H1 (cell line): ENCODE measurements around the gene SLC12A4. TPM values are rescaled to one million over a fixed set of nuclear protein-coding genes. Genes with fewer than 3 reads are reported as not detected.

Experiments
- CTCF ChIA-PET: fragments of 300-600 bp; sonication (Branson Sonifier 250); formaldehyde crosslinking; loops from one replicate; lab custom pipeline; 2021; ENCODE audit not compliant: partially characterized antibody; lab: Charles Lee
- POLR2A ChIA-PET: fragments of 300-600 bp; sonication (Branson Sonifier 250); formaldehyde crosslinking; loops from one replicate; lab custom pipeline; 2021; ENCODE audit warnings: inconsistent platforms; ENCODE audit not compliant: partially characterized antibody; lab: Charles Lee
- DNase-seq, 2 experiments: peaks; one replicate each; pipeline versions ENCODE4 v3.0.0 to v3.0.0-alpha.2; 2010 to 2022; ENCODE audit warnings: low spot score in 2 of 2, low read depth in 1 of 2, mixed read lengths in 1 of 2
- FAIRE-seq: peaks from 2 replicates; lab custom pipeline; 2011; peaks lifted over from hg19 to GRCh38; lab: Jason Lieb, UNC
- H2AFZ ChIP-seq: 2 replicates; pipeline ENCODE4 v1.8.1; 2012; ENCODE audit warnings: low read length, inconsistent platforms
- H2AK5ac ChIP-seq: 2 replicates; pipeline ENCODE4 v1.6.1; 2013; ENCODE audit warnings: low read depth, low read length
- H2BK120ac ChIP-seq: replicated peaks from 2 replicates; pipeline ENCODE3; 2013; ENCODE audit warnings: low read depth, low read length, inconsistent platforms
- H2BK12ac ChIP-seq: 2 replicates; pipeline ENCODE4 v1.6.1; 2013; ENCODE audit warnings: low read depth, low read length
- H2BK15ac ChIP-seq: 2 replicates; pipeline ENCODE4 v1.6.1; 2013; ENCODE audit warnings: low read length
- H2BK20ac ChIP-seq: 2 replicates; pipeline ENCODE4 v1.6.1; 2013; ENCODE audit warnings: low read length
- H2BK5ac ChIP-seq: 2 replicates; pipeline ENCODE4 v1.6.1; 2013; ENCODE audit warnings: low read depth, low read length
- H3K14ac ChIP-seq: 2 replicates; pipeline ENCODE4 v1.6.1; 2013; ENCODE audit warnings: inconsistent platforms; ENCODE audit not compliant: insufficient read length
- H3K18ac ChIP-seq: 2 replicates; pipeline ENCODE4 v1.6.1; 2013; ENCODE audit warnings: low read length; ENCODE audit errors: extremely low read depth
- H3K23ac ChIP-seq: 2 replicates; pipeline ENCODE4 v1.6.1; 2013; ENCODE audit warnings: inconsistent platforms; ENCODE audit not compliant: insufficient read length
- H3K23me2 ChIP-seq: 2 replicates; pipeline ENCODE4 v1.6.1; 2013; ENCODE audit warnings: low read depth, low read length
- H3K27ac ChIP-seq: 2 replicates; pipeline ENCODE4 v1.6.1; 2011; ENCODE audit warnings: low read depth, low read length, inconsistent platforms
- H3K27me3 ChIP-seq, 4 experiments: replicated peaks in 1 of 4; 1 replicate in 1 of 4; 2 replicates in 3 of 4; pipeline versions ENCODE4 v1.6.1 to v1.8.1; 2011 to 2013; ENCODE audit warnings: low read length in 3 of 4, mild to moderate bottlenecking in 3 of 4, inconsistent platforms in 2 of 4, mixed read lengths in 2 of 4, moderate library complexity in 1 of 4; ENCODE audit not compliant: control insufficient read depth in 3 of 4, insufficient read depth in 3 of 4; ENCODE audit errors: extremely low read depth in 1 of 4
- H3K36me3 ChIP-seq, 4 experiments: 2 replicates each; pipeline versions ENCODE4 v1.6.1 to v1.8.1; 2011 to 2013; ENCODE audit warnings: mild to moderate bottlenecking in 4 of 4, low read length in 3 of 4, moderate library complexity in 2 of 4, control low read depth in 1 of 4, inconsistent platforms in 1 of 4; ENCODE audit not compliant: insufficient read depth in 4 of 4, control insufficient read depth in 2 of 4
- H3K4ac ChIP-seq: replicated peaks from 2 replicates; pipeline ENCODE3; 2013; ENCODE audit warnings: low read length, low read depth, mixed read lengths, inconsistent platforms; ENCODE audit not compliant: insufficient read length
- H3K4me1 ChIP-seq, 4 experiments: replicated peaks in 1 of 4; 1 replicate in 1 of 4; 2 replicates in 3 of 4; pipeline versions ENCODE4 v1.6.1 to v1.8.1; 2011 to 2013; ENCODE audit warnings: low read length in 3 of 4, inconsistent platforms in 2 of 4, mixed read lengths in 1 of 4; ENCODE audit not compliant: insufficient read depth in 4 of 4, control insufficient read depth in 3 of 4
- H3K4me2 ChIP-seq, 2 experiments: 2 replicates each; pipeline versions ENCODE4 v1.6.1 to v1.8.1; 2011 to 2013; ENCODE audit warnings: low read depth in 2 of 2, low read length in 2 of 2, control low read depth in 1 of 2, inconsistent platforms in 1 of 2, mild to moderate bottlenecking in 1 of 2; ENCODE audit not compliant: insufficient read depth in 1 of 2
- H3K4me3 ChIP-seq, 4 experiments: fragments of 200-600, 300-600 bp in 1 of 4; sonication (generic), shearing (Covaris generic), sonication (Bioruptor Twin) in 1 of 4; 2 replicates each; pipeline versions ENCODE4 v1.5.1 to v1.8.1; 2011 to 2016; ENCODE audit warnings: low read length in 4 of 4, low read depth in 3 of 4, control low read depth in 2 of 4, inconsistent platforms in 2 of 4, mild to moderate bottlenecking in 2 of 4, mixed read lengths in 1 of 4, moderate library complexity in 1 of 4; ENCODE audit not compliant: insufficient read depth in 2 of 4; ENCODE audit errors: extremely low read depth in 1 of 4
- H3K56ac ChIP-seq: replicated peaks from 2 replicates; pipeline ENCODE3; 2013; ENCODE audit warnings: low read depth, mild to moderate bottlenecking, mixed read lengths, low read length, inconsistent platforms; ENCODE audit not compliant: insufficient read length
- H3K79me1 ChIP-seq: 2 replicates; pipeline ENCODE4 v1.6.1; 2013; ENCODE audit warnings: low read depth, low read length, control low read depth
- H3K79me2 ChIP-seq, 2 experiments: 2 replicates each; pipeline versions ENCODE4 v1.6.1 to v1.8.1; 2012 to 2013; ENCODE audit warnings: low read length in 2 of 2, mild to moderate bottlenecking in 2 of 2, inconsistent platforms in 1 of 2; ENCODE audit not compliant: insufficient read depth in 2 of 2, control insufficient read depth in 1 of 2
- H3K9ac ChIP-seq, 4 experiments: replicated peaks in 1 of 4; 1 replicate in 1 of 4; 2 replicates in 3 of 4; pipeline versions ENCODE4 v1.6.1 to v1.8.1; 2011 to 2013; ENCODE audit warnings: low read depth in 3 of 4, low read length in 3 of 4, control low read depth in 2 of 4, mild to moderate bottlenecking in 2 of 4, moderate library complexity in 2 of 4, inconsistent platforms in 1 of 4; ENCODE audit errors: extremely low read depth in 1 of 4
- H3K9me3 ChIP-seq, 2 experiments: 2 replicates each; pipeline versions ENCODE4 v1.6.1 to v1.8.1; 2012 to 2013; ENCODE audit warnings: mild to moderate bottlenecking in 2 of 2, moderate library complexity in 2 of 2, control low read depth in 1 of 2, inconsistent platforms in 1 of 2, low read depth in 1 of 2, low read length in 1 of 2, mixed read lengths in 1 of 2; ENCODE audit not compliant: insufficient read depth in 2 of 2
- H4K20me1 ChIP-seq, 2 experiments: replicated peaks in 1 of 2; 2 replicates each; pipeline versions ENCODE3 to v1.8.1; 2011 to 2013; ENCODE audit warnings: inconsistent platforms in 2 of 2, low read length in 2 of 2, mild to moderate bottlenecking in 1 of 2; ENCODE audit not compliant: insufficient read depth in 2 of 2, control insufficient read depth in 1 of 2
- H4K5ac ChIP-seq: 2 replicates; pipeline ENCODE4 v1.6.1; 2013; ENCODE audit warnings: low read length, low read depth, mixed read lengths, inconsistent platforms; ENCODE audit not compliant: insufficient read length
- H4K8ac ChIP-seq: 2 replicates; pipeline ENCODE4 v1.8.0; 2013; ENCODE audit warnings: mild to moderate bottlenecking, moderate library complexity, low read length, inconsistent platforms; ENCODE audit not compliant: insufficient read depth; ENCODE audit errors: extremely low read depth
- H4K91ac ChIP-seq: replicated peaks from 2 replicates; pipeline ENCODE3; 2013; ENCODE audit warnings: low read length, mixed read lengths, inconsistent platforms; ENCODE audit not compliant: insufficient read length
- GABPA ChIP-seq: IDR thresholded peaks from 2 replicates; pipeline ENCODE4 v1.6.1; 2011; ENCODE audit warnings: mild to moderate bottlenecking, low read length, moderate library complexity, borderline replicate concordance; ENCODE audit not compliant: insufficient read depth
- RAD21 ChIP-seq, 2 experiments: IDR thresholded peaks in 1 of 2; conservative IDR thresholded peaks in 1 of 2; 2 replicates each; pipeline ENCODE4 v1.6.1; 2011; ENCODE audit warnings: low read depth in 2 of 2, low read length in 2 of 2, improper control_type of control experiment in 1 of 2, inconsistent platforms in 1 of 2, mild to moderate bottlenecking in 1 of 2, moderate library complexity in 1 of 2
- SIN3A ChIP-seq, 2 experiments: IDR thresholded peaks in 1 of 2; conservative IDR thresholded peaks in 1 of 2; 2 replicates each; pipeline ENCODE4 v1.6.1; 2011 to 2012; ENCODE audit warnings: low read length in 2 of 2, improper control_type of control experiment in 1 of 2, low read depth in 1 of 2, mild to moderate bottlenecking in 1 of 2
- WGBS, 2 experiments: shearing (Covaris generic) in 1 of 2; methylation state at CpG; one replicate each; pipeline versions ENCODE4 v1.1.6 to v1.1.7; 2013 to 2015; ENCODE audit warnings: low lambda C conversion rate in 2 of 2, mixed read lengths in 2 of 2, inconsistent platforms in 1 of 2, low coverage in 1 of 2, missing lambda C conversion rate in 1 of 2; ENCODE audit not compliant: insufficient replicate concordance in 2 of 2, insufficient coverage in 1 of 2, insufficient read length in 1 of 2; ENCODE audit errors: extremely low coverage in 1 of 2, missing lambda C conversion rate in 1 of 2; 5-methylcytosine and 5-hydroxymethylcytosine counted together
- polyA plus RNA-seq, 7 experiments: library from polyadenylated mRNA; depleted of rRNA in 3 of 7; stranded (reverse) in 5 of 7; unstranded in 2 of 7; fragments of >200 nt in 5 of 7; fragments of 200-250 nt in 2 of 7; gene quantifications; 1 replicate in 5 of 7; 2 replicates in 1 of 7; 4 replicates in 1 of 7; pipeline versions ENCODE4 v1.2.1 to v1.2.3, GENCODE V29; 2011 to 2013; ENCODE audit warnings: missing spikeins in 2 of 7, mixed read lengths in 2 of 7
- total RNA-seq: library from RNA; stranded (reverse); fragmentation: NEBNext Ultra II Directional; extraction: Animal tissue kit (Norgen Biotek cat#: 25700); gene quantifications from 2 replicates; pipeline ENCODE4 v1.2.1, GENCODE V29; 2021

The SLC12A4 gene
- total and polyA plus RNA-seq, 2 of the 8 experiments (the other 6 are each of a cell fraction or from before 2014, with no cell fraction given), result 41.3 to 49.3 TPM

GRCh38 chr16:68013440-68013839 lies 45.0 kb upstream of the SLC12A4 start:
- Histone ChIP-seq H3K14ac (no peak overlapping the region), H3K4me2 (no peak overlapping the region), H3K79me1 (no peaks in the 10 kb centered on the region), H3K9me3 (no peaks in the 10 kb centered on the region), H3K4me1 (peaks cover 0 to 6% (median 3%) of the 10 kb centered on the region in 4 experiments; a peak in 3 of 7 replicates), H3K4me3 (no peak overlapping the region), H4K91ac (no peak overlapping the region), H2BK15ac (no peak overlapping the region), H3K18ac (no peak overlapping the region), H3K36me3 (no peaks in the 10 kb centered on the region), H2BK120ac (no peak overlapping the region), H4K8ac (no peak overlapping the region), H3K79me2 (no peaks in the 10 kb centered on the region), H3K23ac (no peak overlapping the region), H3K4ac (no peak overlapping the region), H3K9ac (0 out of 7 replicates have a peak overlapping the region, but pooled peaks of 1 of the 4 experiments have one; percentile 7), H4K5ac (no peak overlapping the region), H3K27me3 (no peaks in the 10 kb centered on the region), H2AFZ (0 out of 2 replicates have a peak overlapping the region, but pooled peaks have one; percentile 8), H3K27ac (no peak overlapping the region), H2BK12ac (no peak overlapping the region), H3K23me2 (no peaks in the 10 kb centered on the region), H2AK5ac (no peak overlapping the region), H4K20me1 (no peaks in the 10 kb centered on the region), H2BK20ac (no peak overlapping the region), H2BK5ac (no peak overlapping the region), H3K56ac (no peak overlapping the region)
- WGBS, 2 experiments, result 82% methylated on average over 1 of the region's 1 CpG; no CpG with 5 or more reads in 1 of the 2 experiments
- TF ChIP-seq RAD21 (IDR thresholded peaks at IDR 0.05 in 1 of 2, conservative IDR thresholded peaks at IDR 0.05 in 1 of 2; ENCODE audit: low read depth in 2 of 2, low read length in 2 of 2) (no peak), GABPA (no peak), SIN3A (conservative IDR thresholded peaks at IDR 0.05 in 1 of 2, IDR thresholded peaks at IDR 0.05 in 1 of 2; ENCODE audit: low read depth in 1 of 2, low read length in 2 of 2) (no peak)
- ChIA-PET POLR2A (interaction anchor here (0.6 to 3.7 kb wide), 4 partner anchors 9 to 388 kb away, joined by 3 to 17 read pairs (median 4); partner anchors contain the start of genes DDX28 and DUS2), CTCF (interaction anchor here (0.5 to 1.4 kb wide), 6 partner anchors 10 to 293 kb away, joined by 3 to 5 read pairs (median 3); partner anchors contain the start of genes DDX28 and DUS2)
- no peak for DNase-seq
- FAIRE-seq, result no peak
